ELF-1 (cell line): ENCODE results near the gene STAMBPL1.
A peak's percentile ranks its signal among the peaks of the same experiment; 100 is the strongest.
"Not testable (repeated sequence)": the region's sequence is repeated elsewhere in the genome, so short reads cannot be mapped to it uniquely, and the experiment has no call there.

Experiments
- DNase-seq: peaks from one replicate; pipeline ENCODE4 v3.0.0-alpha.2; 2016; ENCODE audit warnings: low read depth, low spot score

STAMBPL1 gene

DNA sequence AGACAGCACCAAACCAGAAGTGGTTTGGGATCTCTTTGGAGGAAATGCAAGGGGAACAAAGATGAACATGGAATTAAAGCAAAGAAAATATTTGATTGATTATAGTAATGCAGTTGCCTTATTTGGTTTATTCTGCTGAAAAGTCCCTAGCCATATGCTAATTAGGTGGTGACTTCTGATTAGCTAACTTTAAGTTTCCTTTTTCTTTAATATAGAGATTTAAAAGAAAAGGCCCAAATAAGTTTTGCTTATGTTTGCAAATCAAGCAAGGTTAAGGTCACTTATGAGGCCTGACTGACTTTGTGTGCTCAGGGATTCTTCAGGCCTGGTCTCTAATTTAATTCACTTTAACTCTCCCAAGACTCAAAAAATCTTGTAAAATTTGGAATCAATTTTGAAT lies 22.2 kb upstream of the STAMBPL1 start:
- no peak for DNase-seq

DNA sequence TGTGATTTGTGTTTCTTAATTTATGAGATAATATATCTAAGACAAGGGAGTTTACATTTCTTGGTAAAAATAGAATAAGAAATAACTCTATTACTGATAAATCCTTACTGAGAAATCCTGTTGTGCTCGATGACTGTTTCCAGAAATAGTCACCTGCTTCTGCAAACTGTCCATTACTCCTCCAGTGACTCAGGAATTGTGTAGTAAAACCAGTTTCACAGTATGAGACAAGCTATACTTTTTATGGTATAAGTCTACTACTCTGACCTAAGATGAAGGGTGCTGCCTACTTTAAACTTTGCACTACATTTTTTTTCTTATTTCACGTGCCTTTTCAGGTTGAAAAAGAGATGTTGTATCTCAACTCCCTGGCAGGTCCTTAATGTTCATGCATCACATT lies 21.6 kb upstream of the STAMBPL1 start:
- DNase-seq = no peak

- DNase-seq = no peak
These were observed 19.0 kb upstream of the STAMBPL1 start for GRCh38 chr10:88861036-88861435.

DNA sequence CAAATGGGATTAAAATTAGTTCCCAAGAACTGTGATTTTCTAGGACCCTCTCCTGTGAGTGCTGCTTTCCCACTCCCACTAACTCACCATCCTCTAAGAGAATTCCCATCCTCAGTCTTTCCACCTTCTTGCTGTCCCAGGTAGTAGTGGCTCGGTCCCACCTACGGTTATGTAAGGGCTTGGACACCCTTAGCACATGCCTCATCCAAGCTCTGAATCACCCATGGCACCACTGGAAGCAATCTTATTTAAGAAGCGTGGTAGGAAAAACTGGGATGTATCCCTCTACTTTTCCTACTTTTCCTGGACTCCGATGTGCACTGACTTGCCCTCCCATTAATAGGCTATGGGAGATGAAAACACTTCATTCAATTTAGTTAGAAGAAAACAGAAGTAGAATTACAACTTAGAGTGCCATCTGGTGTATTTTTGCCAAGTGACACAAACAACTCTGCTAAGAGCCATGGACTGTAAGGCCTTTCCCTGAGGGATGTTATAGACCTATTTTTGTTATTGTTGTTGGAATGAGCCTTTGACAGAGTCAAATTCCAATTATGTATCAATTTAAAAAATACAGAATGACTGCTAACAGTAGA lies 14.7 kb upstream of the STAMBPL1 start:
- no peak for DNase-seq

GRCh38 chr10:88866454-88866853 lies 13.6 kb upstream of the STAMBPL1 start:
- DNase-seq = no peak

DNA sequence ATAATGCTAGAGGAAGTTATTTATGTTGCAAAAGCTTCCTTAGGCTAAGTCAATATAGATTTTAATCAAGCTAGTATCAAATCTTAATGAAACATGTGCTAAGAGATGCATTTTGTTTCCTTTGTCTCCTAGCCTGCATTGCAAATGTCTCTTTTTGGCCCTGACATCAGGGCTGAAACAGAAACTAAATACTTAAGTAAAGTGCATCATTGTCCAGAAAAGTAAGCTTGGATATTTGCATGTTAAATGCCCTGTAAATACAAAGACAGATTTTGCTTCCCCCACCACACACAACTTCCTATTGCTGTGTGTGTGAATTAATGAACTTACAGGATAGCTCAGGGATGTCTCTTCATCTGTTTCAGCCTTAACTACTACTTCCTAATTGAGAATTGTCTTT lies 10.0 kb upstream of the STAMBPL1 start:
- no peak for DNase-seq

GRCh38 chr10:88873757-88874156 lies 6.3 kb upstream of the STAMBPL1 start:
- no peak for DNase-seq

DNA sequence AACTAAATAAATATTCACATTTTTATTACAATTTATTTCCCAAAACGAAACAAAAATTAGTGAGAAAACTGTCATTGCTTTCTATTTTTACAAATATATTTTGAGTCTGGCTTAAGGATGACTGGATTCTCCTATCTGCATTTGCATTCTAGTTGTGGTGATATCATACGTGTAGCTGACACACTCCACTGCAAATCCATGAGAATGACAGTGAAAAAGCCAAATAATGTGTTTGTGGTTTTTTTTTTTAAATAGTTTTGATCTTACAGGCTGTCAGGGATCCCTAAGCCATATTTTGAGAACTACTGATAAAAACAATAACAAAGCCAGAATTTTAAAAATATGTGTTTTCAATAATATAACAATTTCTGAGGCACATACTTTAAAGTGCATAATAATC lies 5.8 kb upstream of the STAMBPL1 start:
- DNase-seq = no peak

DNA sequence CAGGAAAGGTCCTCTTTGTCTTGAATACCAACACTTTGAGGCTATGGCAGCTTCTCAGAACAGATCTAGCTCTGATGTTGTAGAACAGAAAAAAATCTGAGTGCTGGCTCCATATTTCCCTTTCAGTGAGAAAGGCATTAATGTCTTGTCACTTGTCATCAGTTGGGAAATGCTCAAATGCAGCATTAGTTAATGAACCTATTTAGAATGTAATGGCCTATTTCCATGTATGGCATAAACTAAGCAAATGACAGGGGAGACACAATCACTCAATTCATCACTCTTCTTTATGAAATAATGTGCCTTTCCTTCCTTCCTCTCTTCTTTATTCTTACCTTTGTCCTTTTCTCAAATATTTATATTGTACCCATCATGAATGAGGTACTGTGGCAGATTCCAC lies 5.0 kb upstream of the STAMBPL1 start:
- no peak for DNase-seq

DNA sequence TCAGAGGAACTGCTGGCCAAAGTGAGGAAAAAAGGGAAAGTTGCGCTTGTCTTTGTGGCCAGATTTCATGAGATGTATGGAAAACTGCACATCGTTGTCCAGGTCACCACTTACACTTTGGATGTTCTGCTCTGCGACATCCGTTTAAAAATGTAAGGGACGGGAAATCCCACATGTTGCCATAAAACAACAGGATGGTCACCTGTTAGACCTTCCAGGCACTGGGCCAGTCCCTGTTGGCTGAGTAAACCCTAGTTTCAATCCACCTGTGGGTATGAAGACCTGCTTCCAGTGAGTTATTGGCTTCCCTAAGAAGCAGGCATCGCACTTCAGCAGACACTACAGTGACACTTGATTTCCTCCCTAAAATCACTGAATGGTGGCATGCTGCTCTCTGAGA lies 2.7 kb upstream of the STAMBPL1 start:
- DNase-seq = no peak

DNA sequence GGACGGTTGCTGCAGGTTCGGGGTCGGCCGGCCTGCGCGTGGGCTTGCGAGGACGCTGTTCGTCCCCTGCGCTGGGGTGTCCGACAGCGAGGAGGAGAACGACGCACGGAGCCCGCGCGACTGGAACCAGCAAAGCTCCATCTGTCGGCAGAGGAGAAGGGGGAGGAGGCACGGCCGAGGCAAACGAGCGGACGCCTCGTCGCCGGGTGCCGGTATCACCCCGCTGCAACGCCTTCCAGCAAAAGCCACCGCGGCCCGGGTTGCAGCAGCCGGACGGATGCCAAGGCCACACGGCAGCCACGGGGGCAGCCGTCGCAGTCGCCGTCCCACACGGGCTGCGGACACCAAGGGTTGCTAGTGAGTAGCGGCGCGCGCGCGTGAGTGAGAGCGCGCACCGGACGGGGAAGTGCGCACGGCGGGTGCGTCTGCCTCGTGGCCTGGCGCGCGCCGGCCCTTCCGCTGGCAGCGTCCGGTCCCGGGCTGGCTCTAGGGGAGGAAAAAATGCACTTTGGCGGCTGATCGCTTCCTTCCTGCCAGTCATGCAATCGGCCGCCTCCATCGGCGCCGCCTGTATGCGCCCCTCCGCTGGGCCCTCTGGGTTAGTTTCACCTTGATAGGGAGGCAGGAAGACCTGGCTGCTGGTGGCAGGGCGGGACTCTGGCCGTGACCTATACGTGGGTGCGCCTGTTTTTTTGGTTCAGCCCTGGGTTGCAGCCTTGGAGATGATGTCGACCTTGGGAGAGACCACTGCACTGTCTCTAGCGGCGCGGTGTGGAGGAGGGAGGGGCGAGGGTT lies 434 bp downstream of the STAMBPL1 start:
- peak; percentile 77 for DNase-seq

- DNase-seq = no peak
These were observed 1.3 kb downstream of the STAMBPL1 start for GRCh38 chr10:88881320-88881719.

DNA sequence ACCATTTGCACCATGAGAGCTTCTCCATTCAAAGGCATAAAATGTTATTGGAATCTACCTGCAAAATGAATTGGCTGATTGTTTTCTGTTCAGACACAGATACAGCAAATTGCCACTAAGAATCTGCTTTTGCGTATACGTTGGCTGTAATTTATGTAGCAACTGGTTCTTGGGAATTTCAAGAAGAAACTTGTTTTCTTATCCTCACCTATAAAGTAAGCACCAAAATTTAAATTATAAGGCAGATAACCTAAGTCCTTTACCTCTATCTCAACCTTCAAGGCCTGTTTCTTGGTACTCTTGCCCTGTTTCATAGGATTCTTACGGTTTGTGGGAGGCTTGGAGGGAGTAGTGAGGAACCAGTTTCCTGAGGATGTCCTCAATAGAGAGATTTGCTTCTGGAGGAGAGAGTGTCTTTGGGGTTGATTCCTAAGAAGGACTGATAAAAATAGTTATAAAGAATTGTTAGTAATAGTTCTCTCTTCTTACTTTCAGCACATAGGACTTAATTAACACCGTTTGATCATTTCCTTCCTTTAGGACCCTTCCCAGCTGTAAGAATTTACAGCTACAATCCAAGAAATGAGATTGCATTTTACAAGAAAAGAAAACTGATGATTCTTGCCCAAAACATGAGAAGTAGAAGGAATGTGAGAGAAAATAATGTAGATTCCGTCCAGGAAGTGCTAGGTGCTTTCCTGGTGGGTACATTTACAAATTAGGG lies 2.0 kb downstream of the STAMBPL1 start:
- no peak for DNase-seq

DNA sequence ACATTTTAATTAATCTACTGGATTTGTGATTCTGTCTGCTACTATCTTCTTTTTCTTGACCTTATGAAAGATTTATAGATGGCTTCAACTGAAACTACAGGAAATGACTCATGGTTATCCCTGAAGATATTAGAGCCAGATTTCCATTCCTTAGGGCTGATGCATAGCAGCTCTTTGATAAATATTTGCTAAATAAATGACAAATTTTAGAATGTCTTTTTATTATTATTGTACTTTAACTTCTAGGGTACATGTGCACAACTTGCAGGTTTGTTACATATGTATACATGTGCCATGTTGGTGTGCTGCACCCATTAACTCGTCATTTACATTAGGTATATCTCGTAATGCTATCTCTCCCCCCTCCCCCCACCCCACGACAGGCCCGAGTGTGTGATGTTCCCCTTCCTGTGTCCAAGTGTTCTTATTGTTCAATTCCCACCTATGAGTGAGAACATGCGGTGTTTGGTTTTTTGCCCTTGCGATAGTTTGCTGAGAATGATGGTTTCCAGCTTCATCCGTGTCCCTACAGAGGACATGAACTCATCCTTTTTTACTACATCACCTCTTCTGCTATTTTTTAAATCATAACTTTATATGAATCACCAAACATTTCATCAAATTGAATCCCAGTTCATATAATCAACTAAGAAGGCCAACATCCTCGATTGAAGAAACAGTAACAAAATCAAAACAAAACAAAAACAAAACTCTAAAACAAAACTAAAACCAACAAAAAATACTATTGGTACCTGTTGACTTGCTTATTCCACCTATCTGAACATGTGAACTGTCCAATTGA lies 2.8 kb downstream of the STAMBPL1 start:
- not testable (repeated sequence) for DNase-seq

DNA sequence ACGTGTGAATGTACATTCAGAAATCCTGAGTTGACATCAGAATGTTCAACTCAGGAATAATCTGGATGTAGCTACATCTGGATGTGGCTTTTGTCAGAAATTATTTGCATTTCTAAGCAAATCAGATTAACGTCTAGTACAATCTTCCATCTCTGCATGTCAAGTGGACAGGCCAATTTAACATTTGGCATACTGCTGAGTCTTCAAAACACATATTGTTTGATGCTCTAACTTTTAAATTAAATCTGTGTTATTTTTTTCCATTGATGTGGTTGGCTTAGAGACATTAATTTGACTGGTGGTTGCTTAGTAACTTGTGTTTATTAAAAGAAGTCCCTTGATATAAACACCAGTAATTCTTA lies 3.4 kb downstream of the STAMBPL1 start:
- DNase-seq = no peak

DNA sequence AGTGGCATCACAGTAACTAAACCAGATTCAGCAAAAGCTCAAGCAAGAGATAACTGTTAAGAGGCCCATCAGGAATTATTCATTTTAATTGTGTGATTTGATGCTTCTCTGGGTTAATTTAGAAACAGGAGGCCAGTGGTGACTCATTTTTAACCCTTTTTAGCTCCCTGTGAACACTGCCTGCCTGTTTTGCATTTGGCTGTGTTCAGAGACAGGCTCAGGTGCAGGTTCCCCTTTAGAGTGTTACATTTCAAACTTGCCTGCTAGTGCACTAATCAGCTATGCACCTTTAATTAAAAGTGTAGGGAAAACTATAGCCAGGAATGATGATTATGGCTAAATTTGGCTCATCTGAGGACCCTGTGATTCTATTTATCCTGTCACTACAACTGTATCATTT lies 6.5 kb downstream of the STAMBPL1 start:
- no peak for DNase-seq

- no peak for DNase-seq
These were observed 8.9 kb downstream of the STAMBPL1 start for GRCh38 chr10:88888810-88889445.

DNA sequence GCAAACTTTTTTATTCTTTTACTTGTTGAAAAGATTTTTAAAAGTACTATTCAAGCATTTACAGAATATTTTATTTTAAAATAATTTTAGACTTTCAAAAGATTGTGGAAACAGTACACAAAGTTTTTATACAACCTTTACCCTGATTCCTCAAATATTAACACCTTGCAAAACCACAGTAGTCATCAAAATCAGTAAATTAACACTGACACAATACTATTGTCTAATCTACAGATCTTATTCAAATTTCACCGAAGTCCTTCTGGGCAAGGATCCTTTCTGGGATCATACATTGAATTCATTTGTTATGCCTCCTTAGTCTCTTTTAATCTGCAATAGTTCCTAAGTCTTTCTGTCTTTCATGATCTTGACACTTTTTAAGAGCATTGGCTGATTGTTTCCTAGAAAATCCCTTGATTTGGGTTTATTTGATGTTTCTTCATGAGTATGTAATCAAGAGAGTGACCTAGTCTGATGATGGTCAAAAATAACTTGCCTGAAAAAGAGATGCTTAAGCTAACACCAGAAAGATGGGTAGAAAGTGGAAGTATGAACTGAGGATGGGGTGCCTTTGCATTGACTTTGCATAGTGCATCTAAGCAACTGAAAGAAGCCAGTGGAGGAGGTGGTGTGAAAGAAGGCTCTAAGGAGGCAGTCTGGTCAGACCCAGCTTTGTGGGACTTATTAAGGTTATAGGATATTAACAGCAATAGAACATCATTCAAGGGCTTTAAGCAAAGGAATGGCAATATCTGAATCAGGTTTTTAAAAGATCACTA lies 9.7 kb downstream of the STAMBPL1 start:
- DNase-seq = no peak

GRCh38 chr10:88890681-88891381 lies 10.8 kb downstream of the STAMBPL1 start:
- DNase-seq = no peak
